22Rv1 (cell line): Measurements from ENCODE around the gene SOAT2.
A peak's percentile ranks its signal among the peaks of the same experiment; 100 is the strongest.

Experiments
- H3K27ac ChIP-seq: fragments of 450-650 bp; 2 replicates; pipeline ENCODE4 v1.5.1; 2017
- CTCF ChIP-seq: fragments of 450-650 bp; IDR thresholded peaks from 2 replicates; pipeline ENCODE4 v1.5.1; 2017; ENCODE audit warnings: mild to moderate bottlenecking
- ZFX ChIP-seq: fragments of 450-650 bp; IDR thresholded peaks from 2 replicates; pipeline ENCODE4 v1.6.1; 2017; ENCODE audit warnings: antibody characterized with exemption, borderline replicate concordance

The SOAT2 gene

GRCh38 chr12:53170876-53171724 lies 67.8 kb downstream of the SOAT2 start:
- peak overlapping the region; percentile 36; the same call in 1 of the 2 replicates for H3K27ac ChIP-seq
- no peak for TF ChIP-seq ZFX

GRCh38 chr12:53171725-53172329 lies 68.5 kb downstream of the SOAT2 start:
- H3K27ac ChIP-seq, result peak overlapping the region; percentile 36
- no peak for TF ChIP-seq ZFX
- no peak for TF ChIP-seq CTCF

- peak overlapping the region; percentile 36; the same call in 1 of the 2 replicates for H3K27ac ChIP-seq
- no peak for TF ChIP-seq ZFX
- TF ChIP-seq CTCF, result no peak
Measured at GRCh38 chr12:53172352-53172751, 69.1 kb downstream of the SOAT2 start.

- no peak overlapping the region for H3K27ac ChIP-seq
- TF ChIP-seq ZFX (no peak), CTCF (no peak)
Measured at GRCh38 chr12:53173085-53173715, 69.9 kb downstream of the SOAT2 start.
